Omental fat pad (tissue), 4 donors: ENCODE results near the gene GALNT10. TPM values are rescaled to one million over a fixed set of nuclear protein-coding genes. Genes with fewer than 3 reads are reported as not detected.
A peak's percentile ranks its signal among the peaks of the same experiment; 100 is the strongest.

Experiments used
- ATAC-seq: fragments of 150-250 bp; one replicate; pipeline ENCODE4 v1.9.1; 2016; ENCODE audit warnings: mild to moderate bottlenecking, moderate library complexity; ENCODE audit not compliant: low FRiP score
- DNase-seq: peaks from one replicate; pipeline ENCODE4 v3.0.0-alpha.2; 2019; ENCODE audit warnings: low spot score
- CTCF ChIP-seq, 3 donors: fragments of 450-650 bp; IDR thresholded peaks; one replicate each; pipeline ENCODE4 v1.5.1; 2016 to 2017; ENCODE audit warnings: antibody characterized with exemption in 3 of 3, mild to moderate bottlenecking in 3 of 3, moderate library complexity in 2 of 3
- total RNA-seq, 4 donors: library from RNA; depleted of rRNA; stranded (reverse); fragments of >200 nt; gene quantifications; one replicate each; pipeline ENCODE4 v1.1.0, GENCODE V29; 2016

The GALNT10 gene
- total RNA-seq, 4 donors from 2014 or later: 21.3 to 49.7 (median 27.2) TPM

DNA sequence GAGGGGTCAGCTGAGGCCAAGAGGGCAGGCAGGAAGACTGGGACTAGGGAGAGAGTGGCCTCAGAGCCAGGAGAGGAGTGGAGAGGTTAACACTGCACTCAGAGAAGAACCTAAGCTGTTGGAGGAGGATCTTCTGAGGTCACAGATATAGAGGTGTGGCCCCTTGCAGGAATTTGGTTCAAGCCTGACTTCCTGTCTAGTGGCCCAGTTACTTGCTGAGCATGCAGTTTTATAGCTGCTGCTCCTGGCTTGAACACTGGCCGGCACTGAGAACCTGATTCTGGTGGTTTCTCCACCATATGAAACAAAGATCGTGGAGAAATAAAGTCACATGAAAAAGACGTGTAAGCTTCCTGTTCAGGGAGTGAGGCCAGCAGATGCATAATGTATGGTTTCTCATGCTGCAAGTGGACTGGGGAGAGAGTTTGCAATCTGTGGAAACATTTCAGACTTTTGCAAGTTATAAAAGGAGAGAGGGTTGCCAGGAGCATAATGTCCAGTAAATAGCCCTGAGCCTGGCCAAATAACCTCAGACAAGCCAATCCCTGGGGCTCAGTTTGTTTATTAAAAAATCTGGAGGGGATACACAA, 82.6 kb downstream of the GALNT10 start:
- no peak for DNase-seq
- ATAC-seq: peak; percentile 26
- TF ChIP-seq CTCF (IDR thresholded peaks at IDR 0.05): no peak

- DNase-seq: no peak
- TF ChIP-seq CTCF (IDR thresholded peaks at IDR 0.05): no peak
- no peak for ATAC-seq
Measured at GRCh38 chr5:154273963-154274827, 83.7 kb downstream of the GALNT10 start.

DNA sequence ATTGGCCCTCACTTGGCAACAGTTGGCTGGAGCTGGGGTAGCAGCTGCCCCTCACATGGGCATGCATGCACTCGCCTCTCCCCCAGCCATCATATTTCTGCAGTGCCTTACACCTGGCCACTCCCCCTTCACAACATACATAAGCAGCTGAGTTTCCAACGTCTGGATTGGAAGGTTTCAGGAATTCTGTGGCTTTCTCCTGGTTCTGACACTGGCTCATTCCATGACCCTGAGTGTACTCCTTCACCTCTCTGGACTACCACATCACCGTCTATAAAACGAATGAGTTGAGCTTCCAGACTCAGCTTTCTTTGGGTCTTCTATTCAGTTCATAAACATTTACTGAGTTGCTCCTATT, 84.3 kb downstream of the GALNT10 start:
- TF ChIP-seq CTCF (IDR thresholded peaks at IDR 0.05): no peak
- DNase-seq: no peak
- no peak for ATAC-seq

GRCh38 chr5:154275566-154275965, 85.0 kb downstream of the GALNT10 start:
- ATAC-seq (no peak), DNase-seq (no peak)
- TF ChIP-seq CTCF (IDR thresholded peaks at IDR 0.05): no peak

GRCh38 chr5:154276261-154276972, 85.9 kb downstream of the GALNT10 start:
- no peak for TF ChIP-seq CTCF (IDR thresholded peaks at IDR 0.05)
- no peak for DNase-seq
- peak; percentile 12 for ATAC-seq

DNA sequence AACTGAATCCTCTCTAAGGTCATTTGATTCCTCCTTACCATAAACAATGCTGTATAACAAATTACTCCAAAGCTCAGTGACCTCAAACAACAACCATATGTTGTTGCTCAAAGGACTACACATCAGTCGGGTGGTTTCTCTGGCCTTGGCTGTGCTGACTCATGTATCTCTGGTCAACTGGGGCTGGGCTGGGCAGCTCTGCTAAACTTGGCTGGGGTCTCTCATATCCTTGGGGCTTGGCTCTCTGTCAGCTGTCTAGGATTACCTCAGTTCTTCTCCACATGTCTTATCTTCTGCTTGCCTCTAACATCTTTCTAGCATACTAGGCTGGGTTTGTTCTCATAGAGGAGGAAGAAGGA, 86.4 kb downstream of the GALNT10 start:
- DNase-seq: no peak
- TF ChIP-seq CTCF (IDR thresholded peaks at IDR 0.05): no peak
- peak; percentile 83 for ATAC-seq
